GM12892 (cell line): ENCODE data around the gene SBNO1.

Source experiments
- POLR2A ChIP-seq: IDR thresholded peaks from 2 replicates; pipeline ENCODE4 v1.6.1; 2011; ENCODE audit warnings: low read depth, low read length, control low read depth
- POLR2AphosphoS5 ChIP-seq: IDR thresholded peaks from 2 replicates; pipeline ENCODE4 v1.6.1; 2011; ENCODE audit warnings: low read depth, low read length, control low read depth
- TAF1 ChIP-seq: IDR thresholded peaks from 2 replicates; pipeline ENCODE4 v1.6.1; 2011; ENCODE audit warnings: low read depth, mild to moderate bottlenecking, control low read depth, low read length, borderline replicate concordance

DNA sequence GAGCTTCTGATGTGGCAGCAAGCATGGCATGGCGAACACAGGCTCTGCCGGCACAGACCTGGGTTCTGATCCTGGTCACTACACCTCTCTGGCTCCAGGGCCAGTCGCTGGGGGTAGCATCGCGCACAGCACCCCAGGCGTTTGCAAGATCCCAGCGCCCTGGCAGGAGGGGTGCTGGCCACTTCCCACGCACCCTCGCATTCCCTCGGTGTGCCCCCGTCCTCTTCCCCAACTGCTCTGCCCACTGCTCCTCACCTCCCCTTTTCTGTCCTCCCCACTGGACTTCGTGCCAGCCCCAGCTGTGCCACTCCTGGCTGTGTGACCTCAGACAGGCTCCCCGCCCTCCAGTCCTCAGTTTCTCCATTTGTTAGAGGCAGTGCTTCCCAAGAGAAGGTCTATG is 95.8 kb downstream of the SBNO1 start:
- no peak for TF ChIP-seq TAF1
- TF ChIP-seq POLR2A = no peak
- no peak for TF ChIP-seq POLR2AphosphoS5
